Measurements from ENCODE around the gene KRTAP23-1.

The KRTAP23-1 gene

GRCh38 chr21:30354308-30355005 is 6.1 kb upstream of the KRTAP23-1 start:
- H3K4me3 ChIP-seq (replicated peaks in 1 of 2; ENCODE audit: low read depth in 2 of 2, low read length in 2 of 2), result no peak overlapping the region
- TF ChIP-seq CTCF (IDR thresholded peaks at IDR 0.05; ENCODE audit: low read depth, low read length), result no peak
- no peak for DNase-seq (ENCODE audit: low read depth in 2 of 2)

GRCh38 chr21:30351534-30351933 is 3.1 kb upstream of the KRTAP23-1 start:
- H3K4me3 ChIP-seq (replicated peaks in 1 of 2; ENCODE audit: low read depth in 2 of 2, low read length in 2 of 2), result no peak overlapping the region
- no peak for DNase-seq (ENCODE audit: low read depth in 2 of 2)
- no peak for TF ChIP-seq CTCF (IDR thresholded peaks at IDR 0.05; ENCODE audit: low read depth, low read length)

- DNase-seq (ENCODE audit: low read depth in 2 of 2), result peak in 1 of 2 donors; percentile 10
- H3K4me3 ChIP-seq (replicated peaks in 1 of 2; ENCODE audit: low read depth in 2 of 2, low read length in 2 of 2), result no peak overlapping the region
- no peak for TF ChIP-seq CTCF (IDR thresholded peaks at IDR 0.05; ENCODE audit: low read depth, low read length)
Measured at GRCh38 chr21:30349572-30349971, 1.2 kb upstream of the KRTAP23-1 start.

- H3K4me3 ChIP-seq (replicated peaks in 1 of 2; ENCODE audit: low read depth in 2 of 2, low read length in 2 of 2), result no peak overlapping the region
- no peak for TF ChIP-seq CTCF (IDR thresholded peaks at IDR 0.05; ENCODE audit: low read depth, low read length)
- no peak for DNase-seq (ENCODE audit: low read depth in 2 of 2)
Measured at GRCh38 chr21:30345014-30345413, 3.4 kb downstream of the KRTAP23-1 start.

- H3K4me3 ChIP-seq (replicated peaks in 1 of 2; ENCODE audit: low read depth in 2 of 2, low read length in 2 of 2), result no peak overlapping the region
- DNase-seq (ENCODE audit: low read depth in 2 of 2), result peak; percentile 61 to 63
- TF ChIP-seq CTCF (IDR thresholded peaks at IDR 0.05; ENCODE audit: low read depth, low read length), result peak; percentile 78
Measured at GRCh38 chr21:30340714-30341573, 7.5 kb downstream of the KRTAP23-1 start.

- no peak overlapping the region for H3K4me3 ChIP-seq (replicated peaks in 1 of 2; ENCODE audit: low read depth in 2 of 2, low read length in 2 of 2)
- DNase-seq (ENCODE audit: low read depth in 2 of 2), result no peak
- no peak for TF ChIP-seq CTCF (IDR thresholded peaks at IDR 0.05; ENCODE audit: low read depth, low read length)
Measured at GRCh38 chr21:30338717-30339116, 9.7 kb downstream of the KRTAP23-1 start.
